ENCODE results near the gene RFPL4A. TPM values are rescaled to one million over a fixed set of nuclear protein-coding genes. Genes with fewer than 3 reads are reported as not detected.
"Not testable (repeated sequence)": the region's sequence is repeated elsewhere in the genome, so short reads cannot be mapped to it uniquely, and the experiment has no call there.

RFPL4A gene
- polyA plus RNA-seq, 2 of the 4 experiments (the other 2 are of a cell fraction) = 0.06 TPM; not detected in 1

DNA sequence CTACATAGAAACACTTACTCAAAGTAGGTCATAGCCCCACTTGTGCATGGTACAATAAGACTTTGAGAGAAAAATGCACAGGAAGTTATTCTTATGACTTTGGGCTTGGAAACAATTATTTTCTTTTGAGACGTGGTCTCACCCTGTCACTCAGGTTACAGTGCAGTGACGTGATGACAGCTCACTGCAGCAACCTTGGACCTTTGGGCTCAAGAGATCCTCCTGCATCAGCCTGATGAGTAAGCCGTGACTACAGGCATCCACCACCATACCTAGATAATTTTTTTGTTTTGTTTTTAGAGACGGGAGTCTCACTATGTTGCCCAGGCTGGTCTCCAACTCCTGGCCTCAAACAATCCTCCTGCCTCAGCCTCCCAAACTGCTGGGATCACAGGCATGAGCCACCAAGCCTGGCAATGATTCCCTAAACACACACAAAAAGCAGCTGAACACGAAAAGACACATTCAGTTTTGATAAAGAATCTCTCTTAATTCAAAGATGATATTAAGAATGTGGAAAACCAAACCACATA is 38.6 kb upstream of the RFPL4A start:
- H3K9me3 ChIP-seq = peaks cover 46% of the 10 kb centered on the region
- ChIA-PET CTCF (no interaction called here), POLR2A (no interaction called here)
- H3K27ac ChIP-seq = no peak overlapping the region
- DNase-seq (ENCODE audit: low read depth in 1 of 2, low spot score in 1 of 2) (no peak), ATAC-seq (no peak; a peak in 1 of 6 replicates), FAIRE-seq (no peak)
- TF ChIP-seq RARB (CRISPR knock-in tag; IDR thresholded peaks at IDR 0.05) (no peak), ESRRA (IDR thresholded peaks at IDR 0.05; ENCODE audit: borderline replicate concordance, low read length) (no peak), MAFK (IDR thresholded peaks at IDR 0.05; ENCODE audit: partially characterized antibody) (no peak), NPAS2 (CRISPR knock-in tag; IDR thresholded peaks at IDR 0.05; ENCODE audit: borderline replicate concordance) (no peak), CEBPB (IDR thresholded peaks at IDR 0.05) (no peak), RFX5 (IDR thresholded peaks at IDR 0.05) (no peak), HOXB13 (CRISPR knock-in tag; IDR thresholded peaks at IDR 0.05; ENCODE audit: low read depth) (no peak), PHF8 (IDR thresholded peaks at IDR 0.05; ENCODE audit: borderline replicate concordance, low read depth) (no peak), FOSB (CRISPR knock-in tag; IDR thresholded peaks at IDR 0.05) (no peak), GATA3 (IDR thresholded peaks at IDR 0.05; ENCODE audit: borderline replicate concordance) (no peak), MYC (IDR thresholded peaks at IDR 0.05; ENCODE audit: borderline replicate concordance, low read length) (no peak), CHD2 (IDR thresholded peaks at IDR 0.05; ENCODE audit: low read length, partially characterized antibody) (no peak), RNF2 (IDR thresholded peaks at IDR 0.05; ENCODE audit: borderline replicate concordance, low read depth) (no peak)
- TF ChIP-seq, protein P1, sequence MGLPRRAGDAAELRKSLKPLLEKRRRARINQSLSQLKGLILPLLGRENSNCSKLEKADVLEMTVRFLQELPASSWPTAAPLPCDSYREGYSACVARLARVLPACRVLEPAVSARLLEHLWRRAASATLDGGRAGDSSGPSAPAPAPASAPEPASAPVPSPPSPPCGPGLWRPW (IDR thresholded peaks at IDR 0.05) = no peak
- TF ChIP-seq, protein P2, sequence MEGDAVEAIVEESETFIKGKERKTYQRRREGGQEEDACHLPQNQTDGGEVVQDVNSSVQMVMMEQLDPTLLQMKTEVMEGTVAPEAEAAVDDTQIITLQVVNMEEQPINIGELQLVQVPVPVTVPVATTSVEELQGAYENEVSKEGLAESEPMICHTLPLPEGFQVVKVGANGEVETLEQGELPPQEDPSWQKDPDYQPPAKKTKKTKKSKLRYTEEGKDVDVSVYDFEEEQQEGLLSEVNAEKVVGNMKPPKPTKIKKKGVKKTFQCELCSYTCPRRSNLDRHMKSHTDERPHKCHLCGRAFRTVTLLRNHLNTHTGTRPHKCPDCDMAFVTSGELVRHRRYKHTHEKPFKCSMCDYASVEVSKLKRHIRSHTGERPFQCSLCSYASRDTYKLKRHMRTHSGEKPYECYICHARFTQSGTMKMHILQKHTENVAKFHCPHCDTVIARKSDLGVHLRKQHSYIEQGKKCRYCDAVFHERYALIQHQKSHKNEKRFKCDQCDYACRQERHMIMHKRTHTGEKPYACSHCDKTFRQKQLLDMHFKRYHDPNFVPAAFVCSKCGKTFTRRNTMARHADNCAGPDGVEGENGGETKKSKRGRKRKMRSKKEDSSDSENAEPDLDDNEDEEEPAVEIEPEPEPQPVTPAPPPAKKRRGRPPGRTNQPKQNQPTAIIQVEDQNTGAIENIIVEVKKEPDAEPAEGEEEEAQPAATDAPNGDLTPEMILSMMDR (IDR thresholded peaks at IDR 0.05) = no peak
- TF ChIP-seq, protein P3, sequence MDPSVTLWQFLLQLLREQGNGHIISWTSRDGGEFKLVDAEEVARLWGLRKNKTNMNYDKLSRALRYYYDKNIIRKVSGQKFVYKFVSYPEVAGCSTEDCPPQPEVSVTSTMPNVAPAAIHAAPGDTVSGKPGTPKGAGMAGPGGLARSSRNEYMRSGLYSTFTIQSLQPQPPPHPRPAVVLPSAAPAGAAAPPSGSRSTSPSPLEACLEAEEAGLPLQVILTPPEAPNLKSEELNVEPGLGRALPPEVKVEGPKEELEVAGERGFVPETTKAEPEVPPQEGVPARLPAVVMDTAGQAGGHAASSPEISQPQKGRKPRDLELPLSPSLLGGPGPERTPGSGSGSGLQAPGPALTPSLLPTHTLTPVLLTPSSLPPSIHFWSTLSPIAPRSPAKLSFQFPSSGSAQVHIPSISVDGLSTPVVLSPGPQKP (IDR thresholded peaks at IDR 0.05; ENCODE audit: low read depth, low read length) = no peak
- TF ChIP-seq, protein P4, sequence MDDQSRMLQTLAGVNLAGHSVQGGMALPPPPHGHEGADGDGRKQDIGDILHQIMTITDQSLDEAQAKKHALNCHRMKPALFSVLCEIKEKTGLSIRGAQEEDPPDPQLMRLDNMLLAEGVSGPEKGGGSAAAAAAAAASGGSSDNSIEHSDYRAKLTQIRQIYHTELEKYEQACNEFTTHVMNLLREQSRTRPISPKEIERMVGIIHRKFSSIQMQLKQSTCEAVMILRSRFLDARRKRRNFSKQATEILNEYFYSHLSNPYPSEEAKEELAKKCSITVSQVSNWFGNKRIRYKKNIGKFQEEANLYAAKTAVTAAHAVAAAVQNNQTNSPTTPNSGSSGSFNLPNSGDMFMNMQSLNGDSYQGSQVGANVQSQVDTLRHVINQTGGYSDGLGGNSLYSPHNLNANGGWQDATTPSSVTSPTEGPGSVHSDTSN (IDR thresholded peaks at IDR 0.05) = no peak
- H3K4me3 ChIP-seq = no peak overlapping the region
- no peaks in the 10 kb centered on the region for H3K4me1 ChIP-seq
- H3K4me2 ChIP-seq = no peak overlapping the region
- 2% methylated on average over 5 of the region's 5 CpGs for WGBS (ENCODE audit: missing lambda C conversion rate)

DNA sequence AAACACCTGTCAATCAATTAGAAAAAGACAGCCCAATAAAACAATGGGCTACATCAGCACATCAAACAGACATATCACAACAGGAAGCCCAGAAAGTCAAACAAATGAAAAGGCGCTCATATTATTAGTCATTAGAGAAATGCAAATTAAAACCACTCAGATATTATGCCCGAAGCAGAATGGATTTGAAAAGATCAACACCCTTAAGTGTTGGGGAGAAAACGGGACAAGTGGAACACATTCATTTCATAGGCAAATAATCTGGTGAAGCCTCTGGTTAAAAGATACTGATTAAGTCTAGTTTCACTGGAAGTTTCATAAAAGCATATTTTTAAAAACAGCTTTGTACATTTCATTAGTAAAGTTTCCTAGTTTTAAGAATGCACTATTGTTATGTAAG is 38.1 kb upstream of the RFPL4A start:
- TF ChIP-seq ZNF302 (CRISPR knock-in tag; IDR thresholded peaks at IDR 0.05) = no peak

DNA sequence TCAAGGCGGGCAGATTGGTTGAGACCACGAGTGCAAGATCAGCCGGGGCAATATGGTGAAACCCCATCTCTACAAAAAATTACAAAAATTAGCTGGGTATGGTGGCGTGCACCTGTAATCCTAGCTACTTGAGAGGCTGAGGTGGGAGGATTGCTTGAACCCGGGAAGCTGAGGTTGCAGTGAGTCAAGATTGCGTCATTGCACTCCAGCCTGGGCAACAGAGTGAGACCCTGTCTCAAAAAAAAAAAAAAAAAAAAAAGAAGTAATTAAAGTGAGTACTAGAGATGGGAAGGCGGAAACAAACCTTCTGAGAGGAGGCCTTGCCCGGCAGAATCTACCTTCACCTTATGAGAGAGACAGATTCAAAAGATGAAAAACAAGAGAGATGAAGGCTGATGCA is 35.4 kb upstream of the RFPL4A start:
- ChIA-PET POLR2A (no interaction called here), CTCF (no interaction called here)
- H3K4me2 ChIP-seq = no peak overlapping the region
- no peak for TF ChIP-seq RCOR1 (IDR thresholded peaks at IDR 0.05; ENCODE audit: low read depth, low read length)
- TF ChIP-seq RNF2 (IDR thresholded peaks at IDR 0.05; ENCODE audit: borderline replicate concordance, low read depth) = no peak
- TF ChIP-seq SREBF2 (IDR thresholded peaks at IDR 0.05) = no peak
- TF ChIP-seq CBX8 (IDR thresholded peaks at IDR 0.05) = no peak
- no peak for TF ChIP-seq KDM5A (IDR thresholded peaks at IDR 0.05)
- TF ChIP-seq, protein P3 (IDR thresholded peaks at IDR 0.05; ENCODE audit: low read depth, low read length) = no peak
- TF ChIP-seq, protein P1 (IDR thresholded peaks at IDR 0.05) = no peak
- no peak for TF ChIP-seq ZFP36 (IDR thresholded peaks at IDR 0.05; ENCODE audit: borderline replicate concordance, partially characterized antibody)
- no peak for TF ChIP-seq ZSCAN20 (CRISPR knock-in tag; IDR thresholded peaks at IDR 0.05)
- no peaks in the 10 kb centered on the region for H3K4me1 ChIP-seq
- H3K9me3 ChIP-seq = peaks cover 35% of the 10 kb centered on the region
- FAIRE-seq (no peak), ATAC-seq (no peak), DNase-seq (ENCODE audit: low read depth in 1 of 2, low spot score in 1 of 2) (no peak)
- no peak overlapping the region for H3K27ac ChIP-seq
- WGBS (ENCODE audit: missing lambda C conversion rate) = 26% methylated on average over 8 of the region's 8 CpGs
- no peak overlapping the region for H3K4me3 ChIP-seq

More for the DNA sequence above, 38.1 kb upstream of the RFPL4A start:
- H3K4me1 ChIP-seq = no peaks in the 10 kb centered on the region
- ChIA-PET CTCF (no interaction called here), POLR2A (no interaction called here)
- H3K9me3 ChIP-seq = peaks cover 42% of the 10 kb centered on the region
- 11% methylated on average over 3 of the region's 3 CpGs for WGBS (ENCODE audit: missing lambda C conversion rate)
- ATAC-seq (no peak), DNase-seq (ENCODE audit: low read depth in 1 of 2, low spot score in 1 of 2) (no peak), FAIRE-seq (no peak)
- no peak overlapping the region for H3K4me2 ChIP-seq
- no peak overlapping the region for H3K27ac ChIP-seq
- H3K4me3 ChIP-seq = no peak overlapping the region

DNA sequence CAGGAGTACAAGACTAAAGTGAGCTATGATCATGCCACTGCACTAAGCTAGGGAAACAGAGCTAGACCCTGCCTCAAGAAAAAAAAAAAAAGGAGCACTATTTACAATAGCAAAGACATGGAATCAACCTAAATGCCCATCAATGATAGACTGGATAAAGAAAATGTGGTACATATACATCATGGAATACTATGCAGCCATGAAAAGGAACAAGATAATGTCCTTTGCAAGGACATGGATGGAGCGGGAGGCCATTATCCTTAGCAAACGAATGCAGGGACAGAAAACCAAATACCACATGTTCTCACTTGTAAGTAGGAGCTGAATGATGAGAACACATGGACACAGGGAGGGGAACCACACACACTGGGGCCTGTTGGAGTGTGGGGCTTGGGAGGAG is 28.5 kb upstream of the RFPL4A start:
- CTCF ChIA-PET, POLR2A ChIA-PET: not testable (repeated sequence)
- WGBS (ENCODE audit: missing lambda C conversion rate) = 12% methylated on average over 2 of the region's 2 CpGs

More for the DNA sequence above, 28.5 kb upstream of the RFPL4A start:
- not testable (repeated sequence) for H3K27ac ChIP-seq; H3K4me3 ChIP-seq; H3K4me1 ChIP-seq; ATAC-seq; H3K4me2 ChIP-seq; H3K9me3 ChIP-seq; FAIRE-seq; DNase-seq (ENCODE audit: low read depth in 1 of 2, low spot score in 1 of 2)

Data from A549 (cell line).